Keratinocyte (primary cell): ENCODE measurements around the gene GPRASP1.

Experiments
- CTCF ChIP-seq, 3 experiments: IDR thresholded peaks in 1 of 3; conservative IDR thresholded peaks in 1 of 3; optimal IDR thresholded peaks in 1 of 3; 2 replicates in 2 of 3; 3 replicates in 1 of 3; pipeline versions ENCODE3 to v1.5.1; 2011; ENCODE audit warnings: low read length in 3 of 3, mild to moderate bottlenecking in 3 of 3, moderate library complexity in 2 of 3, control low read depth in 1 of 3, inconsistent platforms in 1 of 3; ENCODE audit not compliant: insufficient read depth in 2 of 3; ENCODE audit errors: extremely low read depth in 1 of 3
- EZH2 ChIP-seq: IDR thresholded peaks from one replicate; pipeline ENCODE4 v1.6.1; 2012; ENCODE audit warnings: inconsistent platforms, mild to moderate bottlenecking, low read length, moderate library complexity

- TF ChIP-seq EZH2 (no peak), CTCF (optimal IDR thresholded peaks at IDR 0.05 in 1 of 3, IDR thresholded peaks at IDR 0.05 in 1 of 3, conservative IDR thresholded peaks at IDR 0.05 in 1 of 3; ENCODE audit: extremely low read depth in 1 of 3, insufficient read depth in 2 of 3, low read length in 3 of 3) (no peak)
Measured at GRCh38 chrX:102672856-102673255, 21.6 kb downstream of the GPRASP1 start.
